Measurements from ENCODE around the gene UBE2E3.

- TF ChIP-seq CTCF (IDR thresholded peaks at IDR 0.05) (peak; percentile 78 to 82 (median 80)), POLR2A (IDR thresholded peaks at IDR 0.05) (no peak)
These were observed 78.2 kb downstream of the UBE2E3 start for GRCh38 chr2:181058378-181059269.
